Nephron (organoid): ENCODE measurements around the gene SCAMP2.

ENCODE experiments used
- H3K27ac Mint-ChIP-seq, 3 experiments: 2 replicates each; pipeline ENCODE4 v1.8.0; 2020; ENCODE audit warnings: mixed read lengths in 3 of 3, mild to moderate bottlenecking in 2 of 3, moderate library complexity in 1 of 3
- H3K27me3 Mint-ChIP-seq: 2 replicates; pipeline ENCODE4 v1.8.0; 2021; ENCODE audit warnings: low read depth, mild to moderate bottlenecking, moderate library complexity, mixed read lengths
- H3K36me3 Mint-ChIP-seq: 2 replicates; pipeline ENCODE4 v1.8.0; 2020; ENCODE audit warnings: low read depth, mixed read lengths
- H3K4me1 Mint-ChIP-seq: 2 replicates; pipeline ENCODE4 v1.8.0; 2020; ENCODE audit warnings: mixed read lengths
- H3K4me3 Mint-ChIP-seq, 3 experiments: 2 replicates each; pipeline ENCODE4 v1.8.0; 2020; ENCODE audit warnings: mild to moderate bottlenecking in 3 of 3, mixed read lengths in 3 of 3, moderate library complexity in 2 of 3
- H3K9me3 Mint-ChIP-seq: 2 replicates; pipeline ENCODE4 v1.8.0; 2020; ENCODE audit warnings: mixed read lengths
- TF ChIP-seq, protein P1 (sequence below), 3 experiments: fragments of 200-600 bp; sonication (generic); IDR thresholded peaks; one replicate each; pipeline ENCODE4 v1.5.0; 2021; ENCODE audit warnings: antibody characterized with exemption in 3 of 3; ENCODE audit not compliant: unreplicated experiment in 3 of 3

The SCAMP2 gene

DNA sequence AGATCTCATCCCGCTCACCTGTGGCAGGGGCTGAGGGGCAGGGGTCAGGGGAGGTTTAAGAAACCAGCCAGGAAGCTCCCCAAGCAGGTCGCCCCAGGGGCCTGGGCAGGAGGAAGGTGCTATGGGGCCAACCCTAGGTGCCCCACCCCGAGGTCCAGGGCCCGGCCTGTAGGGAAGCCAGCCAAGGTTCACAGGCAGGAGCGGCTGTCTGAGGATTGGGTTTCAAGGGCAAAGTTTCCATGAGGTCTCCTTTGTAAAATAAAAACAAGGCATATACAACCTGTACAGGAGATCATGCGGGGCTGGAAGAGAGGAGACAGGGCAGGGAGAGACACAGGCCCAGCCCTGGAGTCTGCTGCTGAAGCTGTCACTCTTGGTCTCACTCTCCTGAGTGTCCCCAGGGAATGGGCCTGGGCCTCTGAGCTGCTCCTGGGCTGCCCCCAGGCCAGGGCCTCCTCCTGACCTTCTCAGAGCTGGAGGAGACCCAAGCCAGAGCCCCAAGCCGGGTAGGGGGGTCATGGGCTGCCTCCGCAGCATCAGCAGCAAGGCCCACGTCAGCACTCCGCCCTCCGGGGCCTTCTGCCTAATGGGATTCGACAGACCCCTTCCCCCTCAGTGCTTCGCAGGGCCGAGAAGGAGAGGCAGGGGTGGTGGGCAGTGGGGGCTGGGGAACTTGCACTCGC, 41.2 kb downstream of the SCAMP2 start:
- no peaks in the 10 kb centered on the region for H3K9me3 Mint-ChIP-seq
- H3K4me1 Mint-ChIP-seq, result no peaks in the 10 kb centered on the region
- TF ChIP-seq, protein P1, sequence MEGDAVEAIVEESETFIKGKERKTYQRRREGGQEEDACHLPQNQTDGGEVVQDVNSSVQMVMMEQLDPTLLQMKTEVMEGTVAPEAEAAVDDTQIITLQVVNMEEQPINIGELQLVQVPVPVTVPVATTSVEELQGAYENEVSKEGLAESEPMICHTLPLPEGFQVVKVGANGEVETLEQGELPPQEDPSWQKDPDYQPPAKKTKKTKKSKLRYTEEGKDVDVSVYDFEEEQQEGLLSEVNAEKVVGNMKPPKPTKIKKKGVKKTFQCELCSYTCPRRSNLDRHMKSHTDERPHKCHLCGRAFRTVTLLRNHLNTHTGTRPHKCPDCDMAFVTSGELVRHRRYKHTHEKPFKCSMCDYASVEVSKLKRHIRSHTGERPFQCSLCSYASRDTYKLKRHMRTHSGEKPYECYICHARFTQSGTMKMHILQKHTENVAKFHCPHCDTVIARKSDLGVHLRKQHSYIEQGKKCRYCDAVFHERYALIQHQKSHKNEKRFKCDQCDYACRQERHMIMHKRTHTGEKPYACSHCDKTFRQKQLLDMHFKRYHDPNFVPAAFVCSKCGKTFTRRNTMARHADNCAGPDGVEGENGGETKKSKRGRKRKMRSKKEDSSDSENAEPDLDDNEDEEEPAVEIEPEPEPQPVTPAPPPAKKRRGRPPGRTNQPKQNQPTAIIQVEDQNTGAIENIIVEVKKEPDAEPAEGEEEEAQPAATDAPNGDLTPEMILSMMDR (IDR thresholded peaks at IDR 0.05; ENCODE audit: unreplicated experiment in 3 of 3), result no peak
- H3K4me3 Mint-ChIP-seq, result no peak overlapping the region
- no peak overlapping the region for H3K27ac Mint-ChIP-seq
- H3K36me3 Mint-ChIP-seq, result no peaks in the 10 kb centered on the region
- H3K27me3 Mint-ChIP-seq, result peaks cover 35% of the 10 kb centered on the region

DNA sequence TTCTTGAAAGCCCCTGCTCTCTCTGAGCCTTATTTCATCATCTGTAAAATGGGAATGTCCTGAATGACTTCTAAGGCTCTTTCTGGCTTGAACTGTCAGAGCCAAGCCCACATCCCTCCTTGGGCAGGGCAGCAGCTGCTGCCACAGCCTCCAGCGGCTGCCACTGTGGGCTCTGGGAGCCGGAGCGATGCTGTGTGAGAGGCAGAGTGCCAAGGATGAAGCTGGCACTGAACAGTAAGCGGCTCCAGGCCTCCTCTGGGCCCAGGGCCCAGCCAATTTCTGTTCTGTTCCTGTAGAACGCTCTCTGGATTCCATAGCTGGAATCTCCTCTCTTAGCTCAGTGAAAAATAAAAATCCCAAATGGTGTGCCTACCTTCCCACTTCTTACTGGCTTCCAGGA, 42.3 kb downstream of the SCAMP2 start:
- TF ChIP-seq, protein P1 (IDR thresholded peaks at IDR 0.05; ENCODE audit: unreplicated experiment in 3 of 3), result no peak
- Mint-ChIP-seq H3K27ac (no peak overlapping the region), H3K27me3 (peaks cover 43% of the 10 kb centered on the region), H3K9me3 (no peaks in the 10 kb centered on the region), H3K36me3 (no peaks in the 10 kb centered on the region), H3K4me1 (no peaks in the 10 kb centered on the region), H3K4me3 (no peak overlapping the region)

- no peaks in the 10 kb centered on the region for H3K4me1 Mint-ChIP-seq
- H3K27ac Mint-ChIP-seq, result no peak overlapping the region
- TF ChIP-seq, protein P1 (IDR thresholded peaks at IDR 0.05; ENCODE audit: unreplicated experiment in 3 of 3), result no peak
- no peaks in the 10 kb centered on the region for H3K36me3 Mint-ChIP-seq
- no peaks in the 10 kb centered on the region for H3K9me3 Mint-ChIP-seq
- H3K4me3 Mint-ChIP-seq, result no peak overlapping the region
- peaks cover 50% of the 10 kb centered on the region for H3K27me3 Mint-ChIP-seq
Measured at GRCh38 chr15:74829991-74830390, 43.2 kb downstream of the SCAMP2 start.

- Mint-ChIP-seq H3K27ac (no peak overlapping the region), H3K4me1 (no peaks in the 10 kb centered on the region), H3K36me3 (no peaks in the 10 kb centered on the region), H3K9me3 (no peaks in the 10 kb centered on the region), H3K4me3 (no peak overlapping the region), H3K27me3 (peaks cover 55% of the 10 kb centered on the region)
- TF ChIP-seq, protein P1 (IDR thresholded peaks at IDR 0.05; ENCODE audit: unreplicated experiment in 3 of 3), result no peak
Measured at GRCh38 chr15:74829486-74829885, 43.7 kb downstream of the SCAMP2 start.

- TF ChIP-seq, protein P1 (IDR thresholded peaks at IDR 0.05; ENCODE audit: unreplicated experiment in 3 of 3), result no peak
- Mint-ChIP-seq H3K27ac (no peak overlapping the region), H3K4me3 (no peak overlapping the region), H3K4me1 (no peaks in the 10 kb centered on the region), H3K27me3 (peaks cover 61% of the 10 kb centered on the region), H3K36me3 (no peaks in the 10 kb centered on the region), H3K9me3 (no peaks in the 10 kb centered on the region)
Measured at GRCh38 chr15:74828835-74829234, 44.3 kb downstream of the SCAMP2 start.

DNA sequence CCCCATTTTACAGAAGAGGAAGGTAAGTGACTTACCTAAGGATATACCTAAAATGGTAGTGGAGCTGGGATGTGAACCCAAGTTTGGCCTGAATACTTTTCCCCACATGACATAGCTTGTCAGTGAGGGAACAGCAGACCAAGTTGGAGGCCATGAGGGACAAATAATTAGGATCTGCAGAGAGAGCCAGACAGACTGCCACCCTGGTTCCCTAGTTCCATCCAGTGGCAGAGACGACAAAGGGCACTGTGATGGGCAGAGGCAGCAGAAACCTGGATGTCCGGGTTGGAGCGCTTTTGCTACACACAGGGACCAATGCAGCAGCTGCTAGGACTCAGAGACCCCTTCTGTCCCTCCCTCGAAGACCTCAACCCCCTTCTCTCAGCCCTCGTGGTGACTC, 45.6 kb downstream of the SCAMP2 start:
- Mint-ChIP-seq H3K36me3 (no peaks in the 10 kb centered on the region), H3K4me3 (no peak overlapping the region), H3K4me1 (no peaks in the 10 kb centered on the region), H3K27me3 (peaks cover 72% of the 10 kb centered on the region), H3K9me3 (no peaks in the 10 kb centered on the region), H3K27ac (no peak overlapping the region)
- TF ChIP-seq, protein P1 (IDR thresholded peaks at IDR 0.05; ENCODE audit: unreplicated experiment in 3 of 3), result no peak
